K562 (cell line): Measurements from ENCODE around the gene TYMP. TPM values are rescaled to one million over a fixed set of nuclear protein-coding genes. Genes with fewer than 3 reads are reported as not detected.

Experiments used
- HDGF ChIP-seq: fragments of 450-650 bp; IDR thresholded peaks from 2 replicates; pipeline ENCODE4 v1.6.1; 2016
- MAFG ChIP-seq: fragments of 450-650 bp; conservative IDR thresholded peaks from 2 replicates; pipeline ENCODE4 v1.6.1; 2016; ENCODE audit warnings: missing genetic modification characterization, missing compliant biosample characterization
- MBD2 ChIP-seq: sonication (generic); IDR thresholded peaks from 2 replicates; pipeline ENCODE4 v1.6.1; 2016; ENCODE audit warnings: low read depth, borderline replicate concordance
- PHB ChIP-seq: fragments of 250-450 bp; sonication (Bioruptor Pico); IDR thresholded peaks from 2 replicates; pipeline ENCODE4 v1.5.0; 2021
- POLR2H ChIP-seq: IDR thresholded peaks from 2 replicates; pipeline ENCODE4 v1.6.1; 2016; ENCODE audit warnings: missing genetic modification characterization, low read depth, mild to moderate bottlenecking, control low read depth, missing compliant biosample characterization, moderate library complexity
- SMAD4 ChIP-seq: fragments of 250-450 bp; sonication (Bioruptor Pico); conservative IDR thresholded peaks from 2 replicates; pipeline ENCODE4 v1.8.0; 2021; ENCODE audit warnings: inconsistent platforms, mild to moderate bottlenecking, moderate library complexity
- SRSF9 ChIP-seq: fragments of 200-400 bp; formaldehyde crosslinking; IDR thresholded peaks from 2 replicates; pipeline ENCODE4 v1.6.1; 2017; ENCODE audit warnings: low read depth, low read length, borderline replicate concordance
- ZNF316 ChIP-seq: fragments of 450-650 bp; IDR thresholded peaks from 2 replicates; pipeline ENCODE4 v1.6.1; 2016
- ZNF655 ChIP-seq: fragments of 250-450 bp; sonication (Bioruptor Pico); IDR thresholded peaks from 2 replicates; pipeline ENCODE4 v1.5.0; 2021
- polyA plus RNA-seq, 8 experiments: library from polyadenylated mRNA; depleted of rRNA in 4 of 8; stranded (reverse) in 5 of 8; unstranded in 3 of 8; fragments of >200 nt; fragmentation: Nextera tagmentation in 2 of 8; fragmentation: Illumina TruSeq in 1 of 8; extraction: Ambion mirVana in 2 of 8; extraction: Trizol in 1 of 8; gene quantifications; 2 replicates each; pipeline versions ENCODE4 v1.2.1 to v1.2.3, GENCODE V29; 2011 to 2014; ENCODE audit warnings: inconsistent platforms in 1 of 8, missing spikeins in 1 of 8
- total RNA-seq, 7 experiments: library from RNA; depleted of rRNA in 6 of 7; stranded (reverse); fragments of >200 nt in 6 of 7; fragmentation: Illumina TruSeq in 2 of 7; extraction: Trizol in 2 of 7; gene quantifications; 2 replicates each; pipeline versions ENCODE4 v1.2.1 to v1.2.3, GENCODE V29; 2011 to 2021; ENCODE audit warnings: low replicate concordance in 1 of 7
- TF ChIP-seq, protein P1 (sequence below): fragments of 200-600 bp; sonication (generic); IDR thresholded peaks from one replicate; pipeline ENCODE4 v1.6.1; 2012; ENCODE audit warnings: mild to moderate bottlenecking, low read depth, low read length, inconsistent platforms
- TF ChIP-seq, protein P2 (sequence below): sonication (generic); formaldehyde crosslinking; IDR thresholded peaks from 2 replicates; pipeline ENCODE4 v1.8.0; 2022; ENCODE audit warnings: mild to moderate bottlenecking, missing genetic modification reagents

The TYMP gene
- total and polyA plus RNA-seq, 9 of the 15 experiments (the other 6 are each of a cell fraction or from before 2014, with no cell fraction given): 0.03 to 4.0 (median 2.4) TPM; not detected in 4

- TF ChIP-seq, protein P1, sequence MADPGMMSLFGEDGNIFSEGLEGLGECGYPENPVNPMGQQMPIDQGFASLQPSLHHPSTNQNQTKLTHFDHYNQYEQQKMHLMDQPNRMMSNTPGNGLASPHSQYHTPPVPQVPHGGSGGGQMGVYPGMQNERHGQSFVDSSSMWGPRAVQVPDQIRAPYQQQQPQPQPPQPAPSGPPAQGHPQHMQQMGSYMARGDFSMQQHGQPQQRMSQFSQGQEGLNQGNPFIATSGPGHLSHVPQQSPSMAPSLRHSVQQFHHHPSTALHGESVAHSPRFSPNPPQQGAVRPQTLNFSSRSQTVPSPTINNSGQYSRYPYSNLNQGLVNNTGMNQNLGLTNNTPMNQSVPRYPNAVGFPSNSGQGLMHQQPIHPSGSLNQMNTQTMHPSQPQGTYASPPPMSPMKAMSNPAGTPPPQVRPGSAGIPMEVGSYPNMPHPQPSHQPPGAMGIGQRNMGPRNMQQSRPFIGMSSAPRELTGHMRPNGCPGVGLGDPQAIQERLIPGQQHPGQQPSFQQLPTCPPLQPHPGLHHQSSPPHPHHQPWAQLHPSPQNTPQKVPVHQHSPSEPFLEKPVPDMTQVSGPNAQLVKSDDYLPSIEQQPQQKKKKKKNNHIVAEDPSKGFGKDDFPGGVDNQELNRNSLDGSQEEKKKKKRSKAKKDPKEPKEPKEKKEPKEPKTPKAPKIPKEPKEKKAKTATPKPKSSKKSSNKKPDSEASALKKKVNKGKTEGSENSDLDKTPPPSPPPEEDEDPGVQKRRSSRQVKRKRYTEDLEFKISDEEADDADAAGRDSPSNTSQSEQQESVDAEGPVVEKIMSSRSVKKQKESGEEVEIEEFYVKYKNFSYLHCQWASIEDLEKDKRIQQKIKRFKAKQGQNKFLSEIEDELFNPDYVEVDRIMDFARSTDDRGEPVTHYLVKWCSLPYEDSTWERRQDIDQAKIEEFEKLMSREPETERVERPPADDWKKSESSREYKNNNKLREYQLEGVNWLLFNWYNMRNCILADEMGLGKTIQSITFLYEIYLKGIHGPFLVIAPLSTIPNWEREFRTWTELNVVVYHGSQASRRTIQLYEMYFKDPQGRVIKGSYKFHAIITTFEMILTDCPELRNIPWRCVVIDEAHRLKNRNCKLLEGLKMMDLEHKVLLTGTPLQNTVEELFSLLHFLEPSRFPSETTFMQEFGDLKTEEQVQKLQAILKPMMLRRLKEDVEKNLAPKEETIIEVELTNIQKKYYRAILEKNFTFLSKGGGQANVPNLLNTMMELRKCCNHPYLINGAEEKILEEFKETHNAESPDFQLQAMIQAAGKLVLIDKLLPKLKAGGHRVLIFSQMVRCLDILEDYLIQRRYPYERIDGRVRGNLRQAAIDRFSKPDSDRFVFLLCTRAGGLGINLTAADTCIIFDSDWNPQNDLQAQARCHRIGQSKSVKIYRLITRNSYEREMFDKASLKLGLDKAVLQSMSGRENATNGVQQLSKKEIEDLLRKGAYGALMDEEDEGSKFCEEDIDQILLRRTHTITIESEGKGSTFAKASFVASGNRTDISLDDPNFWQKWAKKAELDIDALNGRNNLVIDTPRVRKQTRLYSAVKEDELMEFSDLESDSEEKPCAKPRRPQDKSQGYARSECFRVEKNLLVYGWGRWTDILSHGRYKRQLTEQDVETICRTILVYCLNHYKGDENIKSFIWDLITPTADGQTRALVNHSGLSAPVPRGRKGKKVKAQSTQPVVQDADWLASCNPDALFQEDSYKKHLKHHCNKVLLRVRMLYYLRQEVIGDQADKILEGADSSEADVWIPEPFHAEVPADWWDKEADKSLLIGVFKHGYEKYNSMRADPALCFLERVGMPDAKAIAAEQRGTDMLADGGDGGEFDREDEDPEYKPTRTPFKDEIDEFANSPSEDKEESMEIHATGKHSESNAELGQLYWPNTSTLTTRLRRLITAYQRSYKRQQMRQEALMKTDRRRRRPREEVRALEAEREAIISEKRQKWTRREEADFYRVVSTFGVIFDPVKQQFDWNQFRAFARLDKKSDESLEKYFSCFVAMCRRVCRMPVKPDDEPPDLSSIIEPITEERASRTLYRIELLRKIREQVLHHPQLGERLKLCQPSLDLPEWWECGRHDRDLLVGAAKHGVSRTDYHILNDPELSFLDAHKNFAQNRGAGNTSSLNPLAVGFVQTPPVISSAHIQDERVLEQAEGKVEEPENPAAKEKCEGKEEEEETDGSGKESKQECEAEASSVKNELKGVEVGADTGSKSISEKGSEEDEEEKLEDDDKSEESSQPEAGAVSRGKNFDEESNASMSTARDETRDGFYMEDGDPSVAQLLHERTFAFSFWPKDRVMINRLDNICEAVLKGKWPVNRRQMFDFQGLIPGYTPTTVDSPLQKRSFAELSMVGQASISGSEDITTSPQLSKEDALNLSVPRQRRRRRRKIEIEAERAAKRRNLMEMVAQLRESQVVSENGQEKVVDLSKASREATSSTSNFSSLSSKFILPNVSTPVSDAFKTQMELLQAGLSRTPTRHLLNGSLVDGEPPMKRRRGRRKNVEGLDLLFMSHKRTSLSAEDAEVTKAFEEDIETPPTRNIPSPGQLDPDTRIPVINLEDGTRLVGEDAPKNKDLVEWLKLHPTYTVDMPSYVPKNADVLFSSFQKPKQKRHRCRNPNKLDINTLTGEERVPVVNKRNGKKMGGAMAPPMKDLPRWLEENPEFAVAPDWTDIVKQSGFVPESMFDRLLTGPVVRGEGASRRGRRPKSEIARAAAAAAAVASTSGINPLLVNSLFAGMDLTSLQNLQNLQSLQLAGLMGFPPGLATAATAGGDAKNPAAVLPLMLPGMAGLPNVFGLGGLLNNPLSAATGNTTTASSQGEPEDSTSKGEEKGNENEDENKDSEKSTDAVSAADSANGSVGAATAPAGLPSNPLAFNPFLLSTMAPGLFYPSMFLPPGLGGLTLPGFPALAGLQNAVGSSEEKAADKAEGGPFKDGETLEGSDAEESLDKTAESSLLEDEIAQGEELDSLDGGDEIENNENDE: no peak
- TF ChIP-seq PHB (CRISPR knock-in tag) (no peak), ZNF655 (no peak), MAFG (tag) (no peak), SMAD4 (CRISPR knock-in tag) (peak; percentile 57; the same call in 1 of the 2 replicates), HDGF (no peak), MBD2 (peak; percentile 67), ZNF316 (no peak), SRSF9 (no peak), POLR2H (tag) (peak; percentile 53; the same call in 1 of the 2 replicates)
- TF ChIP-seq, protein P2, sequence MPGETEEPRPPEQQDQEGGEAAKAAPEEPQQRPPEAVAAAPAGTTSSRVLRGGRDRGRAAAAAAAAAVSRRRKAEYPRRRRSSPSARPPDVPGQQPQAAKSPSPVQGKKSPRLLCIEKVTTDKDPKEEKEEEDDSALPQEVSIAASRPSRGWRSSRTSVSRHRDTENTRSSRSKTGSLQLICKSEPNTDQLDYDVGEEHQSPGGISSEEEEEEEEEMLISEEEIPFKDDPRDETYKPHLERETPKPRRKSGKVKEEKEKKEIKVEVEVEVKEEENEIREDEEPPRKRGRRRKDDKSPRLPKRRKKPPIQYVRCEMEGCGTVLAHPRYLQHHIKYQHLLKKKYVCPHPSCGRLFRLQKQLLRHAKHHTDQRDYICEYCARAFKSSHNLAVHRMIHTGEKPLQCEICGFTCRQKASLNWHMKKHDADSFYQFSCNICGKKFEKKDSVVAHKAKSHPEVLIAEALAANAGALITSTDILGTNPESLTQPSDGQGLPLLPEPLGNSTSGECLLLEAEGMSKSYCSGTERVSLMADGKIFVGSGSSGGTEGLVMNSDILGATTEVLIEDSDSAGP (CRISPR knock-in tag): no peak
These were observed 21.6 kb downstream of the TYMP start, which contains the start of gene NCAPH2 (continued) for GRCh38 chr22:50507991-50508884.
